Neural progenitor cell (in vitro differentiated cells): Measurements from ENCODE around the gene UBE2I. TPM values are rescaled to one million over a fixed set of nuclear protein-coding genes. Genes with fewer than 3 reads are reported as not detected.

ENCODE experiments used
- DNase-seq: peaks from one replicate; pipeline ENCODE4 v3.0.0-alpha.2; 2016; ENCODE audit warnings: low spot score
- H2AFZ ChIP-seq: fragments of 200-600 bp; sonication (generic); replicated peaks from 2 replicates; pipeline ENCODE4 v1.6.1; 2016; ENCODE audit warnings: antibody characterized with exemption
- H3F3A ChIP-seq: fragments of 200-600 bp; sonication (generic); 2 replicates; pipeline ENCODE4 v1.6.1; 2016; ENCODE audit warnings: antibody characterized with exemption, low read depth
- H3K27ac ChIP-seq: fragments of 200-600 bp; sonication (generic); 2 replicates; pipeline ENCODE4 v1.5.1; 2016; ENCODE audit warnings: mild to moderate bottlenecking
- H3K27me3 ChIP-seq: fragments of 200-600 bp; sonication (generic); 2 replicates; pipeline ENCODE4 v1.6.1; 2016; ENCODE audit warnings: mild to moderate bottlenecking, moderate library complexity
- H3K36me3 ChIP-seq: fragments of 200-600 bp; sonication (generic); 2 replicates; pipeline ENCODE4 v1.5.1; 2016
- H3K4me1 ChIP-seq: fragments of 200-600 bp; sonication (generic); 2 replicates; pipeline ENCODE4 v1.6.1; 2016; ENCODE audit warnings: mixed run types
- H3K4me2 ChIP-seq: fragments of 200-600 bp; sonication (generic); 2 replicates; pipeline ENCODE4 v1.6.1; 2016
- H3K4me3 ChIP-seq: fragments of 200-600 bp; sonication (generic); 2 replicates; pipeline ENCODE4 v1.5.1; 2016
- H3K79me2 ChIP-seq: fragments of 200-600 bp; sonication (generic); 2 replicates; pipeline ENCODE4 v1.6.1; 2016; ENCODE audit warnings: low read depth
- H3K9ac ChIP-seq: fragments of 200-600 bp; sonication (generic); 2 replicates; pipeline ENCODE4 v1.6.1; 2016
- H3K9me3 ChIP-seq: fragments of 200-600 bp; sonication (generic); 2 replicates; pipeline ENCODE4 v1.5.1; 2016; ENCODE audit warnings: low read depth
- H4K20me1 ChIP-seq: fragments of 200-600 bp; sonication (generic); 2 replicates; pipeline ENCODE4 v1.6.1; 2016; ENCODE audit warnings: low read depth
- H3K27ac Mint-ChIP-seq: 3 replicates; pipeline ENCODE4 v1.8.0; 2021; ENCODE audit warnings: mixed read lengths
- H3K27me3 Mint-ChIP-seq: 2 replicates; pipeline ENCODE4 v1.8.0; 2022; ENCODE audit warnings: low read depth, mild to moderate bottlenecking, inconsistent platforms, moderate library complexity, mixed read lengths; ENCODE audit not compliant: insufficient read depth
- H3K36me3 Mint-ChIP-seq: 3 replicates; pipeline ENCODE4 v1.8.0; 2021; ENCODE audit warnings: mixed read lengths
- H3K4me1 Mint-ChIP-seq: 3 replicates; pipeline ENCODE4 v1.8.0; 2021; ENCODE audit warnings: mixed read lengths
- H3K4me3 Mint-ChIP-seq: 3 replicates; pipeline ENCODE4 v1.8.0; 2021; ENCODE audit warnings: mild to moderate bottlenecking, moderate library complexity, mixed read lengths
- H3K9me3 Mint-ChIP-seq: 3 replicates; pipeline ENCODE4 v1.8.0; 2020; ENCODE audit warnings: mixed read lengths
- EZH2 ChIP-seq: fragments of 200-600 bp; sonication (generic); IDR thresholded peaks from 2 replicates; pipeline ENCODE4 v1.6.1; 2017; ENCODE audit warnings: antibody characterized with exemption, mild to moderate bottlenecking, moderate library complexity
- EZH2phosphoT487 ChIP-seq: fragments of 200-600 bp; sonication (generic); IDR thresholded peaks from 2 replicates; pipeline ENCODE4 v1.6.1; 2017; ENCODE audit warnings: antibody characterized with exemption
- total RNA-seq: library from RNA; depleted of rRNA; stranded (reverse); fragments of >200 nt; gene quantifications from 2 replicates; pipeline ENCODE4 v1.2.3, GENCODE V29; 2015; ENCODE audit warnings: low replicate concordance
- TF ChIP-seq, protein P1 (sequence below): fragments of 200-600 bp; sonication (generic); IDR thresholded peaks from 2 replicates; pipeline ENCODE4 v1.5.1; 2017; ENCODE audit warnings: antibody characterized with exemption, mild to moderate bottlenecking

The UBE2I gene
- total RNA-seq, 1 donor from 2014 or later: 239 TPM

GRCh38 chr16:1330931-1331711 lies 21.7 kb downstream of the UBE2I start:
- Histone ChIP-seq H3K9me3 (no peaks in the 10 kb centered on the region), H2AFZ (no peak overlapping the region), H3K4me3 (peak overlapping the region; percentile 35)

DNA sequence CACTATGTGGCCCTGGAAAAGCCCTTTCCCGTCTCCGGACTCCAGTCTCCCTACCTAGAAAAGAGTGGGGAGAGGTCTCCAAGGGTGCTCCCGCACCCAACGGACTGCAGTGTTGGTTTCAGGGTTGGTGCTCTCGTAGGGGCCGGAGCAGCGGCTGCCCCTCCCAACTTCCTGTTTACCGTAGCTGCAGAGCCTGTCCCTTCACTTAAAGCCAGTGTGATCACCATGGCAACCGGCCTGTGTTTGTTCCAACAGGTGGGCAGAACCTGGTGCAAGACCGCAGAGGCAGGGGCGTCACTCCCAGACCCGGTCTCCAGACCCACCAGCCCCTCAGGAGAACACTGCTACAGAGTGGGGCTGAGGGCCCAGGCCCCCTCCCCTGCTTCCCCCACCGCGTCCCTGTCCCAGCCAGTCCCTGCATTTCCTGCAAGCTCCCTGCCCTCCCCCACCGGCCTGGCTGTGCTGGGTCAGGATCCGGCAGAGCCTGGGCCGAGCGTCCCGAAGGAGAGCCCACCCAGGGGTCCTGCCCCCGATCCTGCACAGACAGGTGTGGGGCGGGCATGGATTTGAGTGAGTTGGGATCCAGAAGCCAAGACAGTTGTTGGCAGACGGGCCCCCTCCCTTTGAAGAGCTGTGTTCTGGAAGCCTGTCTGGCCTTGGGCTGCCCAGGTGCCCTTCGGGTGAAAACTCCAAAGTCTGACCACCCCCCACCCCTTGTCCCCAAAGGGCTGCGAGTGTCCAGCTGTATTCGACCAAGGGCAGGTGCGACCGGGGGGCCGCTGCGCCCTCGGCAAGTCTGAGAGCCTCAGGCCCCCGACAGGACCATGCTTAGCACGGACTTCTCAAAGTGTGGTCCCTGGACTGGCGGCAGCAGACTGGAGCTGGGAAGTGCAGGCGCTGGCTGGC lies 22.5 kb downstream of the UBE2I start:
- Mint-ChIP-seq H3K9me3 (no peaks in the 10 kb centered on the region), H3K4me3 (peak overlapping the region; percentile 84), H3K36me3 (no peaks in the 10 kb centered on the region), H3K27me3 (peaks cover 22% of the 10 kb centered on the region), H3K4me1 (peaks cover 31% of the 10 kb centered on the region), H3K27ac (no peak overlapping the region)
- no peak overlapping the region for H3K9ac ChIP-seq
- peaks cover 16% of the 10 kb centered on the region for H3K4me1 ChIP-seq
- no peak overlapping the region for H2AFZ ChIP-seq
- H3K27ac ChIP-seq: no peak overlapping the region
- peaks cover 71% of the 10 kb centered on the region for H3K27me3 ChIP-seq
- H3K4me3 ChIP-seq: peak overlapping the region; percentile 35
- H3K9me3 ChIP-seq: no peaks in the 10 kb centered on the region
- H3F3A ChIP-seq: peaks cover 30% of the 10 kb centered on the region
- H3K4me2 ChIP-seq: peak overlapping the region; percentile 73
- no peaks in the 10 kb centered on the region for H3K79me2 ChIP-seq
- H4K20me1 ChIP-seq: peaks cover 48% of the 10 kb centered on the region
- no peaks in the 10 kb centered on the region for H3K36me3 ChIP-seq
- TF ChIP-seq EZH2phosphoT487: no peak
- TF ChIP-seq, protein P1, sequence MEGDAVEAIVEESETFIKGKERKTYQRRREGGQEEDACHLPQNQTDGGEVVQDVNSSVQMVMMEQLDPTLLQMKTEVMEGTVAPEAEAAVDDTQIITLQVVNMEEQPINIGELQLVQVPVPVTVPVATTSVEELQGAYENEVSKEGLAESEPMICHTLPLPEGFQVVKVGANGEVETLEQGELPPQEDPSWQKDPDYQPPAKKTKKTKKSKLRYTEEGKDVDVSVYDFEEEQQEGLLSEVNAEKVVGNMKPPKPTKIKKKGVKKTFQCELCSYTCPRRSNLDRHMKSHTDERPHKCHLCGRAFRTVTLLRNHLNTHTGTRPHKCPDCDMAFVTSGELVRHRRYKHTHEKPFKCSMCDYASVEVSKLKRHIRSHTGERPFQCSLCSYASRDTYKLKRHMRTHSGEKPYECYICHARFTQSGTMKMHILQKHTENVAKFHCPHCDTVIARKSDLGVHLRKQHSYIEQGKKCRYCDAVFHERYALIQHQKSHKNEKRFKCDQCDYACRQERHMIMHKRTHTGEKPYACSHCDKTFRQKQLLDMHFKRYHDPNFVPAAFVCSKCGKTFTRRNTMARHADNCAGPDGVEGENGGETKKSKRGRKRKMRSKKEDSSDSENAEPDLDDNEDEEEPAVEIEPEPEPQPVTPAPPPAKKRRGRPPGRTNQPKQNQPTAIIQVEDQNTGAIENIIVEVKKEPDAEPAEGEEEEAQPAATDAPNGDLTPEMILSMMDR: no peak
- peak; percentile 34 for TF ChIP-seq EZH2
- DNase-seq: peak; percentile 85

More at GRCh38 chr16:1330931-1331711, 21.7 kb downstream of the UBE2I start:
- Histone ChIP-seq H4K20me1 (peaks cover 48% of the 10 kb centered on the region), H3K9ac (no peak overlapping the region), H3K27ac (no peak overlapping the region), H3K79me2 (no peaks in the 10 kb centered on the region), H3K36me3 (no peaks in the 10 kb centered on the region), H3K4me1 (peaks cover 16% of the 10 kb centered on the region), H3F3A (peaks cover 37% of the 10 kb centered on the region), H3K4me2 (peak overlapping the region; percentile 73), H3K27me3 (peaks cover 63% of the 10 kb centered on the region)
- TF ChIP-seq, protein P1: no peak
- TF ChIP-seq EZH2 (no peak), EZH2phosphoT487 (no peak)
- no peak overlapping the region for H3K27ac Mint-ChIP-seq
- DNase-seq: no peak
- H3K27me3 Mint-ChIP-seq: peaks cover 24% of the 10 kb centered on the region
- H3K4me3 Mint-ChIP-seq: peak overlapping the region; percentile 72
- no peaks in the 10 kb centered on the region for H3K9me3 Mint-ChIP-seq
- H3K36me3 Mint-ChIP-seq: peaks cover 3% of the 10 kb centered on the region
- H3K4me1 Mint-ChIP-seq: peaks cover 27% of the 10 kb centered on the region

DNA sequence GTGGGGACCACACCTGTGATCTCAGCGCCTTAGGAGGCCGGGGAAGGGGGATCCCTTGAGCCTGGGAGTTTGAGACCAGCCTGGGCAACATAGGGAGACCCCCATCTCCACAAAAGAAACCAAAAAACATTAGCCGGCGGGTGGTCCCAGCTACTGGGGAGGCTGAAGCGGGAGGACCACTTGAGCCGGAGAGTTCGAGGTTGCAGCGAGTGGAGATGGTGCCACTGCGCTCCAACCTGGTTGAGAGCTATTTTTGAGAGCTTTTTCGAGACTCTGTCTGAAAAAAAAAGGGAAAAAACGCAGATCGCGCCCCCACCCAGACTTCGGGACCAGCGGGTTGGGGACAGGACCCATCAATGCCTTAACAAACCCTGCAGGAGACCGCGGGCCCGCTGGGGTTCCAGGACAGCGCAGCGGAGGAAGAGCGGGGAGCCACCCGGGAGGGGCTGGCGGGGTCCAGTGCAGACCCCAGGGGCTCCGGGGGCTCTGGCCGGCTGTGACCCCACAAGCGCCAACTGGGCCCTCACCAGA lies 23.2 kb downstream of the UBE2I start:
- DNase-seq: no peak
- H3K36me3 Mint-ChIP-seq: no peaks in the 10 kb centered on the region
- Histone ChIP-seq H3K27ac (no peak overlapping the region), H3K4me3 (no peak overlapping the region), H3K27me3 (peaks cover 78% of the 10 kb centered on the region), H4K20me1 (peaks cover 48% of the 10 kb centered on the region), H3K79me2 (no peaks in the 10 kb centered on the region), H3K4me1 (peaks cover 16% of the 10 kb centered on the region), H3F3A (peaks cover 23% of the 10 kb centered on the region), H3K9me3 (no peaks in the 10 kb centered on the region), H3K36me3 (no peaks in the 10 kb centered on the region), H2AFZ (no peak overlapping the region), H3K4me2 (peak overlapping the region; percentile 77), H3K9ac (no peak overlapping the region)
- H3K27me3 Mint-ChIP-seq: peaks cover 20% of the 10 kb centered on the region
- H3K27ac Mint-ChIP-seq: no peak overlapping the region
- peak; percentile 95 for TF ChIP-seq EZH2phosphoT487
- TF ChIP-seq EZH2: peak; percentile 83
- TF ChIP-seq, protein P1: no peak
- H3K4me1 Mint-ChIP-seq: peaks cover 36% of the 10 kb centered on the region
- H3K4me3 Mint-ChIP-seq: peak overlapping the region; percentile 84
- no peaks in the 10 kb centered on the region for H3K9me3 Mint-ChIP-seq
